Measurements from ENCODE around the gene TBKBP1. TPM values are rescaled to one million over a fixed set of nuclear protein-coding genes. Genes with fewer than 3 reads are reported as not detected.

Gene TBKBP1
- total and polyA plus RNA-seq, 7 donors: 5.3 to 37.9 (median 20.4) TPM

DNA sequence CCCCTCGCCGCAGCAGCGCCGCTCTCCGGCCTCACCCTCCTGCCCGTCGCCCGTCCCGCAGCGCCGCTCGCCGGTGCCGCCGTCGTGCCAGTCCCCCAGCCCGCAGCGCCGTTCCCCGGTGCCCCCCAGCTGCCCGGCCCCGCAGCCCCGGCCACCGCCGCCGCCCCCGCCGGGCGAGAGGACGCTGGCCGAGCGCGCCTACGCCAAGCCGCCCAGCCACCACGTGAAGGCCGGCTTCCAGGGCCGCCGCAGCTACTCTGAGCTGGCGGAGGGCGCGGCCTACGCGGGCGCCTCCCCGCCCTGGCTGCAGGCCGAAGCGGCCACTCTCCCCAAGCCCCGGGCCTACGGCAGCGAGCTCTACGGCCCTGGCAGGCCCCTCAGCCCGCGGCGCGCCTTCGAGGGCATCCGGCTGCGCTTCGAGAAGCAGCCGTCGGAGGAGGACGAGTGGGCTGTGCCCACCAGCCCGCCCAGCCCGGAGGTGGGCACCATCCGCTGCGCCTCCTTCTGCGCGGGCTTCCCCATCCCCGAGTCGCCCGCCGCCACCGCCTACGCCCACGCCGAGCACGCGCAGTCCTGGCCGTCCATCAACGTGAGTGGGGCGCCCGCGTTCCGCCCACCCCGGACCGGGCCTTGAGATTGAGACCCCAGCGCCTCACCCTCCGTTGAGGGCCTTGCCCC, 15.0 kb downstream of the TBKBP1 start:
- intact Hi-C loops (cut with DNase I): no loop called here
- 67 to 72% (median 71%) methylated on average over 55 to 89 of the region's 89 CpGs for WGBS, 3 donors
- Histone ChIP-seq H3K36me3 (ENCODE audit: insufficient read depth in 1 of 2, low read depth in 1 of 2) (peaks cover 0 to 28% of the 10 kb centered on the region in 2 donors), H3K4me1 (peaks cover 19% of the 10 kb centered on the region), H3K4me3 (peak overlapping the region; percentile 43), H3K9me3 (no peaks in the 10 kb centered on the region), H3K27me3 (ENCODE audit: insufficient read depth in 3 of 3, low read length in 2 of 3) (peaks cover 0 to 5% (median 0%) of the 10 kb centered on the region in 3 donors), H3K27ac (no peak overlapping the region)
- DNase-seq (peak in 1 of 2 donors; percentile 47), ATAC-seq (peak; percentile 44 to 66 (median 52))
- TF ChIP-seq, protein P1, sequence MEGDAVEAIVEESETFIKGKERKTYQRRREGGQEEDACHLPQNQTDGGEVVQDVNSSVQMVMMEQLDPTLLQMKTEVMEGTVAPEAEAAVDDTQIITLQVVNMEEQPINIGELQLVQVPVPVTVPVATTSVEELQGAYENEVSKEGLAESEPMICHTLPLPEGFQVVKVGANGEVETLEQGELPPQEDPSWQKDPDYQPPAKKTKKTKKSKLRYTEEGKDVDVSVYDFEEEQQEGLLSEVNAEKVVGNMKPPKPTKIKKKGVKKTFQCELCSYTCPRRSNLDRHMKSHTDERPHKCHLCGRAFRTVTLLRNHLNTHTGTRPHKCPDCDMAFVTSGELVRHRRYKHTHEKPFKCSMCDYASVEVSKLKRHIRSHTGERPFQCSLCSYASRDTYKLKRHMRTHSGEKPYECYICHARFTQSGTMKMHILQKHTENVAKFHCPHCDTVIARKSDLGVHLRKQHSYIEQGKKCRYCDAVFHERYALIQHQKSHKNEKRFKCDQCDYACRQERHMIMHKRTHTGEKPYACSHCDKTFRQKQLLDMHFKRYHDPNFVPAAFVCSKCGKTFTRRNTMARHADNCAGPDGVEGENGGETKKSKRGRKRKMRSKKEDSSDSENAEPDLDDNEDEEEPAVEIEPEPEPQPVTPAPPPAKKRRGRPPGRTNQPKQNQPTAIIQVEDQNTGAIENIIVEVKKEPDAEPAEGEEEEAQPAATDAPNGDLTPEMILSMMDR (IDR thresholded peaks at IDR 0.05): no peak

DNA sequence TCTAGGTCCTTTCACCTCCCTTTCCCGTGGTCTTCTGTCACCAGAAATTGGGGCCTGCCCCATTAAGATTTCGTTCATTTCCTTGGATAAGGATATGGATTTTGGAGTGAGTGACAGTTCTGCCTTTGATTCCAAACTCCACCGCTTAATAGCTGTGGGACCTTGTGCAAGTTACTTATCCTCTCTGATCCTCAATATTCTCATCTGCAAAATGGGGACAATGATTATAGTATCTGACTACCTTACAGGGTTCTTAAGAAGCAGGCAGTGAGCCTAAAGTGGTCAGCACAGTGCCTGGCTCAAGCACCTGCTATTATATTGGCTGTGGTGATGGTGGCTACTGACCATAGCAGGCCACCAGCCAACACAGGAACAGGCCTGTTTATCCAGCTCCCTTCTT, 15.6 kb downstream of the TBKBP1 start:
- WGBS, 3 donors: 90 to 93% (median 92%) methylated on average over 3 of the region's 3 CpGs
- no peak overlapping the region for H3K27ac ChIP-seq
- no peak overlapping the region for H3K4me3 ChIP-seq

DNA sequence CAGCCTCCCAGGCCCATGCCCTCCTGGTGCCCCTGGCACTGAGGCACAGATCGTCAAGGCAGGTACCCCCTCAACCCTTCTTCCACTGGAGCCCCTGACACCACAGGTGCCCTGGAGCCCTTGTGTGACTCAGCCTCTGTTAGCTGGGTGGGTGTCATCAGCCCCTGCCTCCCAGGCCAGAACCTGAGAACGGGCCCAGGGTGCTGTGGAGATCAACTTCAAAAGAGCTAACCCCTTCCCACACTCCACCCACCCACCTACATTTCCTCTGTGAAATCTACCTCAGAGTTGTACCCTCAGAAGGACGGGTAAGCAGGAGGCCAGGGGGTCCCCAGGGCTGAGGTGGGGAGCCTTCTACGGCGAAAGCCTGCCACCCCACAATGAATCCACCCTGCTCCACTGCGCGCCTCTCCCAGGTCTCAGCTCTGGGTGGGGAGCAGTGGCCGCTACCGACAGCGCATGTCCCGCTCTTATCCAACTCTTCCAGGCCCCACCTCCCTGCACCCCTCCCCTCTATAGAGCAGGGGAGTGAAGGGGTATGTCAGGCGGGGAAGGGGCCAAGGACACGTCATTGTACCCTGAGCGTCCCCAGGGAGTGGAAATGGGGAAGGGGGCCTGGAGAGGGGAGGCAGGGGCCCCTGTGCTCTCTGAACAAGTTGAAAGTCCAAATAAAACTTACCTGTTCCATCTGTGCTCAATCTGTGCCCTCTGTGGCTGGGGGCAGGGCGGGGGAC, 17.6 kb downstream of the TBKBP1 start:
- Histone ChIP-seq H3K9me3 (no peaks in the 10 kb centered on the region), H3K4me3 (no peak overlapping the region), H3K27me3 (ENCODE audit: insufficient read depth in 3 of 3, low read length in 2 of 3) (peaks cover 0 to 5% (median 0%) of the 10 kb centered on the region in 3 donors), H3K27ac (no peak overlapping the region), H3K36me3 (ENCODE audit: insufficient read depth in 1 of 2, low read depth in 1 of 2) (peaks cover 0 to 28% of the 10 kb centered on the region in 2 donors), H3K4me1 (peaks cover 11% of the 10 kb centered on the region)
- WGBS, 3 donors: 90 to 96% (median 95%) methylated on average over 14 to 15 of the region's 15 CpGs
- TF ChIP-seq, protein P1 (IDR thresholded peaks at IDR 0.05): no peak
- ATAC-seq (no peak), DNase-seq (no peak)
- intact Hi-C loops (cut with DNase I): no loop called here

More for the DNA sequence above, 15.6 kb downstream of the TBKBP1 start:
- H3K36me3 ChIP-seq (ENCODE audit: insufficient read depth in 1 of 2, low read depth in 1 of 2): peaks cover 0 to 28% of the 10 kb centered on the region in 2 donors
- no peak for DNase-seq
- intact Hi-C loops (cut with DNase I): no loop called here
- peaks cover 19% of the 10 kb centered on the region for H3K4me1 ChIP-seq
- H3K9me3 ChIP-seq: no peaks in the 10 kb centered on the region
- TF ChIP-seq, protein P1 (IDR thresholded peaks at IDR 0.05): no peak
- H3K27me3 ChIP-seq (ENCODE audit: insufficient read depth in 3 of 3, low read length in 2 of 3): peaks cover 0 to 5% (median 0%) of the 10 kb centered on the region in 3 donors
- ATAC-seq: no peak

DNA sequence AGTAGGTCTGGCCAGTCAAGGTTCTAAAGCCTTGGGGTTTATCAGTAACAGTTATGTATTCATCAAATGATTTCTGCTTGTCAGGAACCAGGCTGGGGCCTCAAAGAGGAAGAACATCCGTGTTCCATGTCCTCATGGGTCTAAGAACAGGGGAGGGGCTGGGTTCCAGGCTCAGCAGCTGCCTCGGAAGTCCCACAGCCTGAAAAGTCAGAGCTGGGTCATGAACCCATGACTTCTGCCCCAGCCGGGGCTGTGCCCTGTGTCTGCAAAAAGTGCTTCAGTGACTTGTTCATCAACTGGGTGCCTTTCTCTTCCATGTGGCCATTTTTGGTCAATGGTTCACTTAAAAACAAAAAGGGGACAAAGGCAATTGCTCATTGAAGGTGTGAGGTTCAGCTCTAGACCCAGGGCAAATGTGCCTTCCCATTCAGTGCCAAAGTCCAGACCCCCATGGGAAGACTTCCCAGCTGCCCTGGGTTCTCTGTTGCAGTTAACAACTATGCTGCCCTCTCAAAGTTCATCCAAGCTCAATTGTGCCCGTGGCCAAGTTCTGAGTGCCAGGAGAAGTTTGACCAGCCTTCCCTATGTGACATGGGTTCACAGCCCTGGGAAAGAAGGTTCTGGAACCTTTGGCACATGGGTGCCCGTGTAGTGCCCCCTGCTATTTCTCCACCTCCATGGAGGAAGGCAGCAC, 18.5 kb downstream of the TBKBP1 start:
- Histone ChIP-seq H3K27ac (no peak overlapping the region), H3K27me3 (ENCODE audit: insufficient read depth in 3 of 3, low read length in 2 of 3) (peaks cover 0 to 5% (median 2%) of the 10 kb centered on the region in 3 donors), H3K4me3 (no peak overlapping the region), H3K36me3 (ENCODE audit: insufficient read depth in 1 of 2, low read depth in 1 of 2) (peaks cover 0 to 28% of the 10 kb centered on the region in 2 donors), H3K9me3 (no peaks in the 10 kb centered on the region), H3K4me1 (peaks cover 4% of the 10 kb centered on the region)
- no peak for DNase-seq
- WGBS, 3 donors: 36 to 46% (median 39%) methylated on average over 5 of the region's 5 CpGs
- ATAC-seq: no peak
- intact Hi-C loops (cut with DNase I): no loop called here
- TF ChIP-seq, protein P1 (IDR thresholded peaks at IDR 0.05): no peak

Measured in psoas muscle (tissue), 8 donors.